GM18526 (cell line): Measurements from ENCODE around the gene ZMIZ1.

ENCODE experiments used
- POLR2A ChIP-seq: IDR thresholded peaks from 3 replicates; pipeline ENCODE4 v1.6.1; 2011; ENCODE audit not compliant: insufficient read length; ENCODE audit errors: extremely low read depth

ZMIZ1 gene

DNA sequence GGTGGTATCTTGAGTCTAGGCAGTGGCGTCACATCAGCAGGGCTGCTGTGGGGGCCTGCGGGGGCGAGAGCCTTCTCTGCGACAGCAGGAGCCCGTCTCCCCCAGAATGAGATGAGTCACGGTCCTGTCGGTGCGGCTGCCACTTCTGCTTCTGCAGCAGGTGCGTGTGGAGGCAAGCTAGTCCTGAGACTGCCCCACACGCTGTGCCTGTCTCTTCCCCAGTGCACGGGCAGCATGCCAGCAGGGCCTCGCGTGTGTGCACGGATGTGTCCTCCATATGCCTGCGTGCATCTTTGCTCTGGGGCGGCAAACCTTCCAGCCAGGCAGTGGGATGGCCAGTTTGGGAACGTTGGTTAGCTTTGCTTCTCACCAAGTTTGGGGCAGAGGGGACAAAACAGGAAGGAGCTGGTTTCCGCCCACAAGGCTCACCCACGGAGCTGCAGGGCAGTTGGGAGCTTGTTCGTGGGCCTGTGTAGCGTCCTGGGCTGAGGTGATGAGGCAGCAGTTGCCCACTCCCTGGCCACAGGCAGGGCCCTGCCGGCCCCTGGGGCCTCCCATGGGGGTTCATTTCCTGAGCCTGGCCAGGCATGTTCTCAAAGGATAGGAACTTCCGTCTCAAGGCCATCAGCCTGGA lies 217.7 kb downstream of the ZMIZ1 start:
- peak; percentile 61 for TF ChIP-seq POLR2A

DNA sequence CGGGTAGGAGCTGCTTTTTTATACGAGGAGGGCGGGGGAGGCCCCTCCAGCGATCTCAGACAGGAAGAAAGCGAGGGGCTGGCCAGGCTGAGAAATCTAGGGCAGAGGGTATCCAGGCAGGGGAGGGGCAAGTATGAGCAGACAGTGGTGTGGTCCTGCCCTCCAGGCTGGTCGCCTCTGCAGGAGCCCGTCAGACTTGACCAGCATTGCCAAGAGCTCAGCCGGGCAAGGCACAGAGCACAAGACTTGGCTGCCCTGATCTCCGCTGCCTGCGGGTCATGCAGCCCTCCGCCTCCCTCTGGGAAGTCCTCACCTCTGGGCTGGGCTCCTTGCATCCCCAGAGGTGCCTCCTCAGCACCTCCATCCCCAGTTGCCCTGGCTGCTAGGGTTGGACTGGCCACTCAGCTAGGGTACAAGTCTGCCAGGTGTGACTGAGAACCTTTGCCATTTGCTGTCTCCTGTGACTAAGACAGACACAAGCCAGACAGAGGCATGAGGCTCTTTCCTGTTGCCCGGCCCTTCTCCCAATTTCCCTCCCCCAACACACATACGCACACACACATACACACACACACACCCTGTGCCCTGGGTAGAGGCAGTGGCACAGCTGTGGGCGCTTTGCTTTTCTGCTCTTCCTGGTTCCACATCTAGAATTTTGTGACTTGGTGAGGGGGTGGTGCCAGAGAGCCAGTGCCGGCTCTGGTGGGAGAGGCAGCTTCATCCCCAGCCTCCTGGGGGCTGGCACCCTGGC lies 219.4 kb downstream of the ZMIZ1 start:
- no peak for TF ChIP-seq POLR2A

DNA sequence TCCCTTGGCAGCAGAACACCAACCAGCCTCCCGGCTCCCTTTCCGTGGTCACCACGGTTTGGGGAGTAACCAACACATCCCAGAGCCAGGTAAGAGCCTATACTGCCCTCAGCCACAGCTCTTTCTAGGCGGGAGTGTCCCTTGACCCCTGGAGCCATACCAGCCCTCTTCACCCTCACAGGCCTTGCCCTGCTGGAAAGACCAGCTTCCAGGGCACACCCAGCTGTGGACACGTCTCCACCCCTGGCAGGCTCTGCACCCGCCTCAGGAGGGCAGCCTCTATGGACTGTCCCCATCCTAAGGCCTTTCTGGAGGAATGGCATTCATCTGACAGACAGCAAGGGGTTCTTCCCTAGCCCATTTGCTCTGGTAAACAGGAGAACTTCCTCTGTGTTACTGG lies 221.0 kb downstream of the ZMIZ1 start:
- TF ChIP-seq POLR2A: no peak

DNA sequence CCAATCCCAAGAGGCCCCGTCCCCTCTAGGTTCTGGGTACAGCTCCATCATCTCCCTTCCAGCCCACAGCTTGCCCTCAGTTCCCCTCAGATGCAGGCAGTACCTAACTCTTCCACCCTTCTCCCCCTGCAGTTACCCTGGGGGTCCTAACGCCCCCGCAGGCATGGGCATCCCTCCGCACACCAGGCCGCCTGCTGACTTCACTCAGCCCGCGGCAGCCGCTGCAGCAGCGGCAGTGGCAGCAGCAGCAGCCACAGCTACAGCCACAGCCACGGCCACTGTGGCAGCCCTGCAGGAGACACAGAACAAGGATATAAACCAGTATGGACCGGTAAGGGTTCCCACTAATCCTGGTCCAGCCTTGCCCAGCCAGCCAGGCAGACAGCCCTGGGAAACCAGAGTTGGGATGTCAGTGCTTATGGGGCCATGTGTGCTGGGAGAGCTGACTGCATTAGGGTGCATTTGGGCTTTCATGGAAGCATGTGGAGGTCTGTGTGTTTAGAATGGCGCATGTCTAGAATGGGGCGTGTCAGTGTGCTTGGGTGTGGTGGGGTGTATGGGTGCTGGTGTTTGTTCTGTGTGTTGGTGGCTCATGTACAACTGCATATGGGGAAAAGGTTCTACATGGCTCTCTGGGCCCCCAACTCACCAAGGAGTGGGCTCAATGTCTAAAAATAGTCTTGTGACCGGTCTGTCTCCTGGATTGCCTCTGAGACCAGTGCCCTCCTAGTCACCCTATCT lies 223.4 kb downstream of the ZMIZ1 start:
- TF ChIP-seq POLR2A: no peak

DNA sequence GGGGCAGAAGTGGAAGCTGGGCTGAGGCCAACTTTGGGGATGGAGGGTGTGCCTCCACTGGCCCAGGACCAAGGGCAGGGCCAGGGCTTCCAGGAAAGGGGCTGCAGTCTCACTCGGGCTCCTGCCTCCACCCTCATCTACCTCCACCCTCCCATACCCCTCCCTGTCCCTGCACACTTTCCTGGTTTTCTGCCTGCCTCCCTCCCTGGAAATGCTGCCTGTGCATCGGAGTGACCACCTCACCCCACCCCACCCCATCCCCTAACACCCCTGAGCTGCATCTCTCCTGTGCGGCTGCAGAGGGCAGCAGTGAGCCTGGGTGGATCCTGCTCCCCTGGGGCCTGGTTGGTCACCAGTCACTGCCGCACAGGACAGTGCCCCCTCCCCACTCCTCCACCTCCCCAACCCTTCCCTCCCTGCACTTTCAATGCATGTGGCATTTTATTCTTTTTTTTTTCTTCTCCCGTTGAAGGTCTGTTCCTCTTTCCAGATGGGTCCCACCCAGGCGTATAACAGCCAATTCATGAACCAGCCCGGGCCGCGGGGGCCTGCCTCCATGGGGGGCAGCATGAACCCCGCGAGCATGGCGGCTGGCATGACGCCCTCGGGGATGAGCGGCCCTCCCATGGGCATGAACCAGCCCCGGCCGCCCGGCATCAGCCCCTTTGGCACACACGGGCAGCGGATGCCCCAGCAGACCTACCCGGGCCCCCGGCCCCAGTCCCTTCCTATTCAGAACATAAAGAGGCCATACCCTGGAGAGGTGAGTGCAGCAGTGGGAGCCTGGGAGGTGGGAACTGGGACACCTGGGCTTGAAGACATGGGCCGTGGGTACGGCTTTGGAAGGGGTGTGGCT lies 224.4 kb downstream of the ZMIZ1 start:
- no peak for TF ChIP-seq POLR2A

DNA sequence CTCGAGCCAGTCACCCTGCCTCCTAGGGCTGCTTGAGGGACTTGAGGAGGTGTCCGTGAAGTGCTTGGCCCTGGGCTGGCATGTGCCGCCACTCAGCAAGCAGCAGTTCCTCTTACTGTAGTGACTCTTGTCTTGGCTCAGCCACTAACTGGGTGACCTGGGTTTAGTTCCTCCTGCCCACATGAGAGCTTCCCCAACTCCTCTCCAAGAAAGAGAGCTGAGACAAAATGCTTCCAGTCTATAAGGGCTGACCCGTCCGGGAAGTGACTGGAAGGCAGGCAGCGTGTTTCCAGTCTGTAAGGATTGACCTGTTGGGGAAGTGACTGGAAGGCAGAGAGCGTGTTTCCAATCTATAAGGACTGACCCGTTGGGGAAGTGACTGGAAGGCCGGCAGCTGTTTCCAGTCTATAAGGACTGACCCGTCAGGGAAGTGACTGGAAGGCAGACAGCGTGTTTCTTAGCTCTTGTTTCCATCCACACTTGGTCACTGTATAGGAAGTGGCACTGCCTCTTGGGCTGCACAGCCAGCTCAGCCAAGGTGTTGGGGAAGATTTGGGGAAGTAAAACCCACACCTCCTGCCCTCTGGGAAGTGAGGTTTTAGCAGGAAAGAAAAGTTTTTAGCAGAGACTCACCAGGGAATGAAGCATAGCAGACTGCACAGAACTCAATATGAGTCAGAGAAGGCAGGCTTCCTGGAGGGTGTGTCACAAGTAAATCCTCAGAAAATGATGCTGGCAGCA lies 225.2 kb downstream of the ZMIZ1 start:
- TF ChIP-seq POLR2A: no peak

DNA sequence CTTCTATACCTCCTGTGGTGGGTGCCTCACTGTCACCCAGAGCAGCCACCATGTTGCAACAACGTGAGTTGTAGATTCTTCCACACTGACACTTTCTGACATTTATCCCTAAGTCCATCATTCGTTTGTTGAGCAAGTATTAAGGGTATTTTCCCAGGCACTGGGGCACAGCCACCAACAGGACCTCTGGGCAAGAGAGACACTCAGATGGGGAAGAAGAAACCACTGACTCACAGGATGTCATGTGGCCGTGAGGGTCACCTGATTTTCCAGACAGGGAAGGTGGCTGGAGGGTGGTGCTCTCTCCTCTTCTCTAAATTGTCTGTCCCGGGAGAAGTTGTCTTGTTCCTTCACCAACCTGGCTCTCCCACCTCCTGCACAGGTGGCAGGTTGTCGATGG lies 226.8 kb downstream of the ZMIZ1 start:
- no peak for TF ChIP-seq POLR2A

DNA sequence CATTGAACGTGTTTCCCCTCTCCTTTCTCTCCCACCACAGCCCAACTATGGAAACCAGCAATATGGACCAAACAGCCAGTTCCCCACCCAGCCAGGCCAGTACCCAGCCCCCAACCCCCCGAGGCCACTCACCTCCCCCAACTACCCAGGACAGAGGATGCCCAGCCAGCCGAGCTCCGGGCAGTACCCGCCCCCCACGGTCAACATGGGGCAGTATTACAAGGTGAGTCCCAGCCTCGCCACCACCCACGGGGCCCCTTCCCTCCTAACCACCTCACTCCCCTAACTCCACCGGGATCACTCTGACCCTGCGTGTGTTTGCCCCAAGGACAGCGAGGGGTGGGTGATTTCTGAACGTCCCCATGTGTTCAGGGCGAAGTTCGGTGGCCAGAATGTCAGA lies 227.7 kb downstream of the ZMIZ1 start:
- TF ChIP-seq POLR2A: no peak

DNA sequence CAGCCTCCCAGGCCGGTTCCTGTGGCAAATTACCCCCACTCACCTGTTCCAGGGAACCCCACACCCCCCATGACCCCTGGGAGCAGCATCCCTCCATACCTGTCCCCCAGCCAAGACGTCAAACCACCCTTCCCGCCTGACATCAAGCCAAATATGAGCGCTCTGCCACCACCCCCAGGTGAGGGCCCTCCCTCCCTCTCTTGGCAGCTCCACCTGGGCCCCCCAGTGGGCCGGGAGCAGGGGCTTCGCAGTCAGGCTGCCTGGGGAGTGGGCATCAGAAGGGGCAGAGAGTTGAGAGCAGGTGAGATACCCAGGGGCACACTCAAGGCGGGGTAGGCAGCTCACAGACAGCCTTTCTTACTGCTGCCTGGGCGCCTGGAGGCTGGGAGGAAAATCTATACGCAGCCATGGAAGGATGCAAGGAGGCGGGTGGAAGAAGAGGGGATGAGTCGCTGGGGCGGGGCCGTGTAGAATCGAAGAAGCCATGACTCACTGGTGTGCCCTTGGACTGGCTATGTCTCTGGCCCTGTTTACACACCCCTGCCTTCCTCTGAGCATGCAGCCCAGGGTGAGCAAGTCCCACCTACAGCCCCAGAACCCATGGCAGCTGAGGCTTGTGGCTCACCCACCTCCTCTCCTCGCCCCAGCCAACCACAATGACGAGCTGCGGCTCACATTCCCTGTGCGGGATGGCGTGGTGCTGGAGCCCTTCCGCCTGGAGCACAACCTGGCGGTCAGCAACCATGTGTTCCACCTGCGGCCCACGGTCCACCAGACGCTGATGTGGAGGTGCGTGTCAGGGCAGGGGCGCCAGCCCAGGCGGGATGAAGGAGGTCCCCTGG lies 229.9 kb downstream of the ZMIZ1 start:
- no peak for TF ChIP-seq POLR2A

DNA sequence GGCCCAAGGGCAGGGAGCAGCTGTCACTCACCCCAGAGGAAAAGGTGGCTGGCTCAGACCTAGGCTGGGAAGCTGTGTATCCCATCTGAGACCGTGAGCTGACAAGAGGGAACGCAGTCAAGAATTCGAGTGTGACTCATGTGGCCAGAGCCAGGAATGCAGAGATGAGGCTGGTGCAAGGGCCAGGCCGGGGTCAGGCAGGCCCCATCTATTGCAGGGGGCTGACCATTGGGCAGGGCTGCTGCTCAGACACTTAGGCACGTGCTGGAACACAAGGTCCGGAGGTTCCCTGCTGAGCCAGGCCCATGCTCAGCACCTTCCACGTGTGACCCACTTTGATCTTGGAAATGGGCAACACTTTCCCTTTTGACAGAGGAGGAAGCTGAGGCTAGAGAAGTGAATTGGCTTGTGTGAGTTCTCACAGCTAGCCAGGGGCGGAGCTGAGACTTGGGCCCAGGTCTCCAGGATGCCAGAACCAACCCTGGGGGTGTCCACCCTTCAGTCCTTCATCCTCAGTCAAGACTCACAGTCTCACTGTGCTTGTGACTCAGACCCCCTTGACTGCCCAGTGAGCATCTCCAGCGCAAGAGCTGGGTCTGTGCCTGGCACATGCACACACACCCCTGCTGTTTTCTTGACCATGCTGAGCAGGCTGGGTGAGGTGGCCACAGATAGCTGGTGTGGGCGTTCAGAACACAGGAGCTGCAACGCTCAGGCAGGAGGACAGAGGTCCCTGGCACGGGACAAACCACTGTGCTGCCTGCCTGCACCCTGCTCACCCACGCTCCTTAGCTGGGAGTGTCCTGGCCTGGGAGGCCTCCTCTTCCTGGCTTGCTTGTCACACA lies 230.9 kb downstream of the ZMIZ1 start:
- TF ChIP-seq POLR2A: no peak

DNA sequence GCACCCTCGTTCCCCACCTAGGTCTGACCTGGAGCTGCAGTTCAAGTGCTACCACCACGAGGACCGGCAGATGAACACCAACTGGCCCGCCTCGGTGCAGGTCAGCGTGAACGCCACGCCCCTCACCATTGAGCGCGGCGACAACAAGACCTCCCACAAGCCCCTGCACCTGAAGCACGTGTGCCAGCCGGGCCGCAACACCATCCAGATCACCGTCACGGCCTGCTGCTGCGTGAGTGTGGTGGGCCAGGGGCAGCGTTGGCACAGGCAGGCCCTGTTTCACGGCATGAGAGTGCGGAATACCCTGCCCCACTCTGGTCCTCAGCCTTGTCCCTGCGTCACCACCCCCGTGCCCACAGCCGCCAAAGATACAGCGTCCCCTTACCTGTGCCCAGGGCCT lies 231.9 kb downstream of the ZMIZ1 start:
- TF ChIP-seq POLR2A: no peak

DNA sequence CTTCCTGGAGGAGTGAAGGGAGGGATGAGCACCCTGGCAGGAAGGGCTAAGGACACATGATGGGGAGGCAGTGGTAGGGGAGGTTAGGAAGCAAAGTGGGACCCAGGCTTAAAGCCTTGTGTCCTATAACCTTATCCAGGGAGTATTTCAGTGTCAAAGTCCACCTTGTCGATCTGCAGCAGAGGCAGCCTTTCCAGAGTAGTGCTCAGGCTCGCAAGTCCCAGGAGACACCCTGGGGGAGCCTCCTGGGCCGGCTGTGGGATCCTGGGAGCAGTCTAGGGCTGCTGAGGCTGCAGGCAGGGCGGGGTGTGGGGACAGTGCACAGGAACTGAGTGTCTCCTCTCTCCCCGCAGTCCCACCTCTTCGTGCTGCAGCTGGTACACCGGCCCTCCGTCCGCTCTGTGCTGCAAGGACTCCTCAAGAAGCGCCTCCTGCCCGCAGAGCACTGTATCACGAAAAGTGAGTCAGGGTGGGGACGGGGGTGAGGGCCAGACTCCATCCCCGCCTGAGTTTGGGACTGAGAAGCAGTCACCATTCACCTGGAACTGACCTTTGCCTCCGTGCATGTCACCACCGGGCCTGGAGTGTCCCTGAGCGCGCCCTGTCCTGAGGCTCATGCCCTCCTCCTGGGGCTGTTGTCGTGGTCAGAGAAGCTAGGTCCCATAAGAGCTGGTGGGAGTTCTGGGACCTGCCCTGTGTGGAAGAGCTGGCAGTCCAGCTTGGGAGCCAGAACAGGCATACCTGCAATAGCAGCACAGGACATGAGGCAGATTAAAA lies 233.2 kb downstream of the ZMIZ1 start:
- no peak for TF ChIP-seq POLR2A
